ENCODE measurements around the gene SPRED1.

Gene SPRED1

GRCh38 chr15:38349251-38349650, 96.6 kb downstream of the SPRED1 start:
- no peak for DNase-seq (ENCODE audit: low read depth in 2 of 3, low spot score in 1 of 3)

- DNase-seq (ENCODE audit: low read depth in 2 of 3, low spot score in 1 of 3): no peak
Observed at GRCh38 chr15:38351466-38351865, 98.8 kb downstream of the SPRED1 start.

GRCh38 chr15:38354315-38354929, 101.8 kb downstream of the SPRED1 start:
- DNase-seq (ENCODE audit: low read depth in 2 of 3, low spot score in 1 of 3): peak; percentile 10 to 46 (median 30)

DNA sequence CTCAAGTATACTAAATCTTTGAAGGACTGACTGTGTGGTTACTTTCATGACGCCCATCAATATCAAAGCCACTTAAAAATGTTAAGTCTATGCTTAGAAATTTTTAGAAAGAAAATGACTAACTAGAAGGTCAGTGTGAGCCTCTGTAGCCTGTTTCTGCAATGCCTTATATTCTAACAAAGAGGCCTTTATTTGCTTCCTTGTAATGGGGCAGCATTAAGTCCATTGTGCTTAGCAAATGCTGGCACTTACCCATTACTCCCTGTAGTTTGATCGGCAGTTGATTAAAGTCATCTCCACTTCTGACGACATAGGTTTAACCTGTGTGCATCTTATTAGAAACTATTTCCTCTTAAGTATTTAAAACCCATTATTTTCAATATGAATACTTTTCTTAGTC, 109.7 kb downstream of the SPRED1 start:
- no peak for DNase-seq (ENCODE audit: low read depth in 2 of 3, low spot score in 1 of 3)

GRCh38 chr15:38367476-38367875, 114.8 kb downstream of the SPRED1 start:
- no peak for DNase-seq (ENCODE audit: low read depth in 2 of 3, low spot score in 1 of 3)

DNA sequence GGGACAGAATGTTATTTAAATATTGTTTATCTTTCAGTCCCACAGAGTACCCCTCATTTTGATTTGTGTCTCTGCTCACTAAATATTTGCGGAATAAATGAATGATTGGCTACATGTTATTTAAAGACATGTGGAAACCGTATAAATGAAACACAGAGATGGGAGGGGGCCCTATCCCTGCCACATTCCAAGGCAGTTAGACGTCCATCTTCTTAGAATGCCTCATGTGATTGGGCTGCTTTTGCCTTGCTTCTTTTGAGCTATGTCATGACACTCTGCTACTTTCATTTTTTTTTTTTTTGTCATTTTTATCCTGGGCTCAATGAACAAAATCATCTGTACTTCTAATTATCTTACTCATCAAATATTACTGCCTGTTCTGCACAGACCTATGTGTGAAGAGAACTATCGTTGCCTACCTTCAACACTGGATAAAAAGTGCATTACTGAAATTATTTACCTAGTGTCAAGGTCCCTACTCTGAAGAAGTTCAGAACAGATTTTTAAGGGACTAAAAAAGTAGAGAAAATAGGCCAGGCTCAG, 117.4 kb downstream of the SPRED1 start:
- no peak for DNase-seq (ENCODE audit: low read depth in 2 of 3, low spot score in 1 of 3)

DNA sequence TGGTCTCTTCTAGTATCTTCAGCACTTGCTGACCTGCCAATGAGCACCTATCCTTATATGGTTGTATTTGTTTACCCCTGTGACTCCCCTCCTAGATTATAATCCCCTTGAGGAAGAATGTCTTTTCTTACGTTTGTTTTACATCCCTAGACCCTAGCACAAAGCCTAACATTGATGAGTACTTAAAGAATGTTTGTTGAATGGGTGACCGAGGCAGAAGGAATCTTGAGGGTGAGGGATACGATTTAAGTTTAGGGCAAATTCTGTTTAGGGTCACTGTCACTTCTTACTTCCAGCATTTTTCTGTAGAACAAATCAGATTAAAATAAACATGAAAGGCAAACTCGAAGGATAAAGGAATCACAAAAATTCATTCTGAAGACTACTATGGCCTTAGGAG, 120.4 kb downstream of the SPRED1 start:
- DNase-seq (ENCODE audit: low read depth in 2 of 3, low spot score in 1 of 3): no peak

DNA sequence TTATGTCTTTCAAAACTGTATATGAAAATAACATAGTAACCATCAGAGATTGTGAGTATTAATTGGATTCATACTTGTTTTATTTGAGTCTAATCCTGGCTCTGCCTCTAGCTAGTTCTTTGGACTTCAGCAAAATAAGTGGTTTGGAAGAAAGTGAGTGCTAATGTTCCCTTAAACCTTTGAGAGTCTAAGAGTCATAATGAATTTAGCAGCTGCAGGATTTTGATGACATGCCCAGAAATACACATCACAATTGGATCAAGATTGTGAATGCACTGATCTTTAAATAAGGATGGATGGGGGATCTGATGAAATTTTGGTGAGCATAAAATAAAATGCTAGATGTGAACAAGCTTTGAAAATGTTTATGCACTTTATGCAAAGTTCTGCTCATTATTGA, 121.4 kb downstream of the SPRED1 start:
- no peak for DNase-seq (ENCODE audit: low read depth in 2 of 3, low spot score in 1 of 3)

- DNase-seq (ENCODE audit: low read depth in 2 of 3, low spot score in 1 of 3): no peak
Observed at GRCh38 chr15:38374556-38374955, 121.9 kb downstream of the SPRED1 start.

- DNase-seq (ENCODE audit: low read depth in 2 of 3, low spot score in 1 of 3): no peak
Observed at GRCh38 chr15:38376081-38376480, 123.4 kb downstream of the SPRED1 start.

- no peak for DNase-seq (ENCODE audit: low read depth in 2 of 3, low spot score in 1 of 3)
Observed at GRCh38 chr15:38377636-38378035, 125.0 kb downstream of the SPRED1 start.

- no peak for DNase-seq (ENCODE audit: low read depth in 2 of 3, low spot score in 1 of 3)
Observed at GRCh38 chr15:38378161-38378560, 125.5 kb downstream of the SPRED1 start.

GRCh38 chr15:38389924-38390542, 137.4 kb downstream of the SPRED1 start:
- peak; percentile 29 to 72 (median 47) for DNase-seq (ENCODE audit: low read depth in 2 of 3, low spot score in 1 of 3)

GRCh38 chr15:38391191-38391590, 138.6 kb downstream of the SPRED1 start:
- DNase-seq (ENCODE audit: low read depth in 2 of 3, low spot score in 1 of 3): no peak

- DNase-seq (ENCODE audit: low read depth in 2 of 3, low spot score in 1 of 3): no peak
Observed at GRCh38 chr15:38398134-38398533, 145.5 kb downstream of the SPRED1 start.

DNA sequence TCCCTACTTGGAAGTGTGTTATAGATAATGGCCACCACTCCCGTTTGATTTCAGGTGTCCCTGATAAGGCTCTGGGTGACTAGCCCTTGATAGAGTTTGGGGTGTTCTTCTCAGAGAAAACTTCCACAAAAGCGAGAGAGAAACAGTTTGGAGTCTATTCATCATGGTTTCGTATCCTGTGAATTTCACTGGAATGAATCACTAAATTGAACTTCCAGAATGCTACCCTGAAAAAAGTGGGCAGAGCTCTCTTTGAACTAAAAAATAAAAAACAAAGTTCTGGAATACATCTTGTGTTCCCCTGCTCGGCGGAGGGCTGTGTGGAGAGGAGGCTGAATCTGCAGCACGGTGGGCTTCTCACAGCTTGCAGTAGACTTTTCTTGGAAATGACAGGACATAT, 148.5 kb downstream of the SPRED1 start:
- no peak for DNase-seq (ENCODE audit: low read depth in 2 of 3, low spot score in 1 of 3)

DNA sequence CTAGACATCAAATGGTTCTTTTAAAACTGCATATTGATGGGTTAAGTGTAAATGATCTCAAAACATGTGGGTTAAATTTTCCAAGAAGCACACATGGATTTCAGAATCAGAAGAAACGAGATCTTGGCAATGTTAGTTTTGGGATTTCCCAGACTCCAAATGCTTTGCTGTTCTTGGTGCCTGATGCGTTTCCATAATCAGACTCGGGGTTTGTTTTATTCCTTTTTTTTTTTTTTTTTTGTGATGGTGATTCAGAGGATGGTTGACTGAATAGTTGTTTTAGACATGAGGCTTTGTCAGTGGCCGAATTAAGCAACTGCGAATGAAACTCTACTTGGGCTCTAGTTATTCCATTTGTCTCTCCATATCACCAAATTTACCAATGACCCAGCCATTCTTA, 149.1 kb downstream of the SPRED1 start:
- no peak for DNase-seq (ENCODE audit: low read depth in 2 of 3, low spot score in 1 of 3)

DNA sequence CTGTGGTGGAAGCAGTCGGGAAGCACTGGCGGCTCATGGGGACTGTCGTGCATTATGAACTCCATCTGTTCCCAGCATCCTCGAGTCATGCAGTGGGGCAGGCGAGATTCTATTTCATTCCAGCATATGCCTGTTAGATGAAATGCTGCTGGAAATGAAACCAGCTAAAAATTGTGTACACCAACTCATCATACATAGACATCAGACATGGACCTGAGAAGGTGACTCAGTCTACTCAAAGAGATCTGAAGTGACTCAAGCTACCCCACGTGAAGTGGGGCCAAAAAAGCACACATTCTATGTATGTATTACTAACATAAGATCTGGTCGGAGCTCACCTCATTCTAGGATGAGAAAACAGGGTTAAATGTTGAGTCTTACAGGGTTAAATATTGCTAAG, 153.8 kb downstream of the SPRED1 start:
- no peak for DNase-seq (ENCODE audit: low read depth in 2 of 3, low spot score in 1 of 3)
